Hepatocyte (in vitro differentiated cells): ENCODE data around the gene DOK5.

Experiments used
- EZH2 ChIP-seq: fragments of 200-600 bp; sonication (generic); IDR thresholded peaks from 2 replicates; pipeline ENCODE4 v1.6.1; 2016; ENCODE audit warnings: antibody characterized with exemption, mild to moderate bottlenecking, borderline replicate concordance
- TF ChIP-seq, protein P1 (sequence below): fragments of 200-600 bp; sonication (generic); IDR thresholded peaks from 2 replicates; pipeline ENCODE4 v1.5.1; 2016; ENCODE audit warnings: antibody characterized with exemption, mild to moderate bottlenecking; ENCODE audit not compliant: poor library complexity

DNA sequence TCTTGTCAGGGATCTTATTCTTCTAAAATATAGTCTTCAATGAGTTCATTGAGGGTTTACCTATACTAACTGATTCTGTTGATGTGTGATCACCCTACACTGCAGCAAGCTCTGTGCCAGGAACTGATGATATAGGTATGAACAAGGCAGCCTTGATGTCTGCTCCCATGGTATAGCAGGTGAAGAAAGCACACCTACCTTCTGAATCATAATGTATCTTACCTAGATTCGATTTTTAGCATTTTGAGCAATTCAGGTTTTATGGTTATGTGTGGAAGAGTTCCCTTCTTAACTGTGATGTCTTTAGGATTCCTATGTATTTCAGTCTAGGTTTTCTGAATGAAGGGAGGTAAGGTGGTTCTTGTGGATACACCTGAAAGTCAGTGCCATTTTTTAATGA, 223.0 kb downstream of the DOK5 start:
- TF ChIP-seq, protein P1, sequence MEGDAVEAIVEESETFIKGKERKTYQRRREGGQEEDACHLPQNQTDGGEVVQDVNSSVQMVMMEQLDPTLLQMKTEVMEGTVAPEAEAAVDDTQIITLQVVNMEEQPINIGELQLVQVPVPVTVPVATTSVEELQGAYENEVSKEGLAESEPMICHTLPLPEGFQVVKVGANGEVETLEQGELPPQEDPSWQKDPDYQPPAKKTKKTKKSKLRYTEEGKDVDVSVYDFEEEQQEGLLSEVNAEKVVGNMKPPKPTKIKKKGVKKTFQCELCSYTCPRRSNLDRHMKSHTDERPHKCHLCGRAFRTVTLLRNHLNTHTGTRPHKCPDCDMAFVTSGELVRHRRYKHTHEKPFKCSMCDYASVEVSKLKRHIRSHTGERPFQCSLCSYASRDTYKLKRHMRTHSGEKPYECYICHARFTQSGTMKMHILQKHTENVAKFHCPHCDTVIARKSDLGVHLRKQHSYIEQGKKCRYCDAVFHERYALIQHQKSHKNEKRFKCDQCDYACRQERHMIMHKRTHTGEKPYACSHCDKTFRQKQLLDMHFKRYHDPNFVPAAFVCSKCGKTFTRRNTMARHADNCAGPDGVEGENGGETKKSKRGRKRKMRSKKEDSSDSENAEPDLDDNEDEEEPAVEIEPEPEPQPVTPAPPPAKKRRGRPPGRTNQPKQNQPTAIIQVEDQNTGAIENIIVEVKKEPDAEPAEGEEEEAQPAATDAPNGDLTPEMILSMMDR: no peak
- no peak for TF ChIP-seq EZH2
